Measurements from ENCODE around the gene NADK. TPM values are rescaled to one million over a fixed set of nuclear protein-coding genes. Genes with fewer than 3 reads are reported as not detected.

The NADK gene
- total RNA-seq, 2 donors from 2014 or later, result 39.0 to 90.2 TPM

DNA sequence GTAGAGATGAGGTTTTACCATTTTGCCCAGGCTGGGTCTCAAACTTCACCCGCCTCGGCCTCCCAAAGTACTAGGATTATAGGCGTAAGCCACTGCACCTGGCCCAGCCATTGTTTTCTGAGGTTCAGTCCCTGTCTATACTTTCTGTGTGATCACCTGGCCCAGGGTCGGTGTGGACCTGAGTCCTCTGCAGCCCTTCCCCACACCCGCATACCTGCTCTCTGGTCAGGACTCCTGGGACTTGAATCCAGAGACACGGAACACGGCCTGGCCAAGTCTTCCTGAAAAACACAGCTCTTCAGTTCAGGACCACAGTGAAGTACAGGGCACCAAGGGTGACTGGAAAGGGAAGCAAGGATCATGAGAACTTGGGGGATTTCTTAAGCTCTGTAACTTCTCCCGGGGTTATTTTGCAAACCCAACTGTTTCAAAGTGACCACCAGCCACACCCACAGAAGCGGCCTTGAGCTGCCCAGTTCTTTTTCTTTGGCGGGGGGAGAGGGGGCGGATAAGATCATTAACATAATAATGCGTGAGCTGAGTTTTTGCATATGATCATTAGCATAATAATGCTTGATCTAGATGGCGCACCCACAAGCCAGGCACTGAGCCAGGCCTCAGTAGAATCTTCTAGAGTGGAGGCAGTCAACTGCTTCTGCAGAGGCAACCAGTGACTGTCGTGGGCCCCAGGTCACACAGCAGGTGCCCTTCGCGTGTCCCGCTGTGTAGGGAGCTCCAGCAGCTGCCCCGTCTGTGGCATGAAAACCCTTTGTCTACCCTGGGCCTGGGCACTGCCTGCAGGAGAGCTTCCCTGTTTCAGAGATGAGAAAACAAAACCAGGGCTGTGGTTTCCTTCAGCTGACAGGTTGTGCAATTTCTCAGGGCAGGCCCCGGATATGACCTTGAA lies 1.7 kb upstream of the NADK start:
- H3K4me1 Mint-ChIP-seq, result peaks cover 39% of the 10 kb centered on the region
- H3K27ac Mint-ChIP-seq, result peak overlapping the region; percentile 79
- H3K36me3 Mint-ChIP-seq (ENCODE audit: low read depth), result peaks cover 24% of the 10 kb centered on the region
- no peaks in the 10 kb centered on the region for H3K9me3 Mint-ChIP-seq
- H3K4me3 Mint-ChIP-seq, result peak overlapping the region; percentile 76
- peak; percentile 63 for ATAC-seq (replicated peaks)
- H3K27me3 Mint-ChIP-seq, result no peaks in the 10 kb centered on the region

- no peak for ATAC-seq (replicated peaks)
- no peaks in the 10 kb centered on the region for H3K27me3 Mint-ChIP-seq
- H3K36me3 Mint-ChIP-seq (ENCODE audit: low read depth), result peaks cover 23% of the 10 kb centered on the region
- peak overlapping the region; percentile 76 for H3K4me3 Mint-ChIP-seq
- peaks cover 39% of the 10 kb centered on the region for H3K4me1 Mint-ChIP-seq
- peak overlapping the region; percentile 79 for H3K27ac Mint-ChIP-seq
- no peaks in the 10 kb centered on the region for H3K9me3 Mint-ChIP-seq
Measured at GRCh38 chr1:1779320-1779675, 1.0 kb upstream of the NADK start.

DNA sequence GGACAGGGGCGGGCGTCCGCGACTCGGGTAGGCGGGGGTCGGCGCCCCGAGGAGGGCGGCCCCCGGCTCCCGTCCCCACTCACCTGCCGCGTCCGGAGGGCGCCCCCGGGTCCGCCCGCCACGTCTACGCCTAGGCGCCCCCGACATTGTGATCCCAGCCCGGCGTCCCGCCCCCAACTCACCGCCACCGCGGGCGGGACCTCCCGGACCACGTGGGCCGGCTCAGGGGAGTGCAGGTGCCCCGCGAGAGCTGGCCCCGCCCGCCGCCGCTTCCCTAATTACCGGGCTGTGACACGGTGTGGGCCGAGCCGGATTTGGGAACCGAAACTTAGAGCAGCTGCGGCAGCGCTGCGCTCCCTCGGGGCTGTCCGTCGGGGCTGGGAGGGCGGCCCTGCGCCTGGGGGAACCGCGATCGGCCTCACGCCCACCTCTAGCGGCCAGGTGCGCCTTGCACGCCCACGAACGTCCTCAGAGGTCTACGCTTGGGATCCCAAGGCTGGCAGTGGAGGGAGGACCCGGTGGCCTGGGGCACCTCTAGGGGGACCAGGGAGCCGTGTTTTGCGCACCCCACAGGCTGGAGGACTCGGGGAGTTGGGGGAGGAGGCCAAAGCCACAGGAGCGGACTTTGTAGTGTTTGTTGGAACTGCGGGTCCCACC lies 521 bp upstream of the NADK start:
- H3K27ac Mint-ChIP-seq, result peak overlapping the region; percentile 79
- no peaks in the 10 kb centered on the region for H3K27me3 Mint-ChIP-seq
- peak; percentile 69 for ATAC-seq (replicated peaks)
- H3K9me3 Mint-ChIP-seq, result no peaks in the 10 kb centered on the region
- H3K4me1 Mint-ChIP-seq, result peaks cover 39% of the 10 kb centered on the region
- H3K4me3 Mint-ChIP-seq, result peak overlapping the region; percentile 76
- H3K36me3 Mint-ChIP-seq (ENCODE audit: low read depth), result peaks cover 25% of the 10 kb centered on the region

GRCh38 chr1:1777583-1777899 lies 729 bp downstream of the NADK start:
- Mint-ChIP-seq H3K27me3 (no peaks in the 10 kb centered on the region), H3K36me3 (ENCODE audit: low read depth) (peaks cover 28% of the 10 kb centered on the region), H3K4me1 (peaks cover 39% of the 10 kb centered on the region), H3K4me3 (peak overlapping the region; percentile 86), H3K9me3 (no peaks in the 10 kb centered on the region), H3K27ac (peak overlapping the region; percentile 92)
- no peak for ATAC-seq (replicated peaks)

GRCh38 chr1:1776672-1777582 lies 1.3 kb downstream of the NADK start:
- no peak for ATAC-seq (replicated peaks)
- peak overlapping the region; percentile 86 for H3K4me3 Mint-ChIP-seq
- H3K27me3 Mint-ChIP-seq, result no peaks in the 10 kb centered on the region
- peaks cover 39% of the 10 kb centered on the region for H3K4me1 Mint-ChIP-seq
- H3K27ac Mint-ChIP-seq, result peak overlapping the region; percentile 92
- H3K9me3 Mint-ChIP-seq, result no peaks in the 10 kb centered on the region
- peaks cover 34% of the 10 kb centered on the region for H3K36me3 Mint-ChIP-seq (ENCODE audit: low read depth)

DNA sequence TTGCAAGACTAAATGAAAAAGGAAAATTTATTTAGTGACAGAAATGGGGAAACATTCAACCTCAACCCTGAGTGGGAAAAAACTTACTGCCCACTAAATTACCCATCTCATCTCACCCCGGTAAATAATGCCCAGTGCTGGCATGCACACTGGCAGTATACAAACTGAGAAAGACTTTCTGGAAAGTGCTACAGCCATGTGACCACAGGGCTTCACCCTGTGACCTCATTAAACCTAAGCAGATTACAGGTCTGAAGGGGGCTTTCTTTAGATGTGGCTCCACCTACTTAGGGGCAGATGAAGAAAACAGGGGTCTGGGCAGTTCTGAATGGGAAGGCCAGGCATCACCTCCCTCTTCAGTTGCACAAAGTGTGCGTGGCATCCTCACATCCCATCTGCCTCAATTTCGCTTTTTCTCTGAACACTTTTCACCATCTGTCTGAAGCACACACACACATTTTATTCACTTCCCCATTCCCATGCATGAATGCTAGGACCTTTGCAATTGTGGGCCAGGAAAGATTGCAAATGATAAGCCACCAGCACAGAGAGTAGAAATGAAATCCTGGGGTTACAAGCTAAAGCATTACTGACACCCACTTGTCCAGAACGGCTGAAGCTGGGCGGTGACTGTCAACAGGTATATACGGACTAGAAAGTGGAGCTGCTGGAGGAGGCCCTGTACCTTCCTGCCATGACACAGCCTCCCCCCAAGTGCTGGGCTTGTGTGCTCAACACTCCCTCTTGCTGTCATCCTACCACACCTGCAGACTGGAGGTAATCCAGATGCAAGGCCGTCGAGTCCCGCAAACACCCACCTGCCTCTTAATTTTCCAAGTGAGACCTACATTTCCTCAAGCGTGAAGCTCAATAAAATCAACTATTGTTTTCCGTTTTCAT lies 2.7 kb downstream of the NADK start:
- peaks cover 29% of the 10 kb centered on the region for H3K4me1 Mint-ChIP-seq
- H3K27ac Mint-ChIP-seq, result peak overlapping the region; percentile 43
- peak overlapping the region; percentile 86 for H3K4me3 Mint-ChIP-seq
- ATAC-seq (replicated peaks), result no peak
- peaks cover 45% of the 10 kb centered on the region for H3K36me3 Mint-ChIP-seq (ENCODE audit: low read depth)
- H3K27me3 Mint-ChIP-seq, result no peaks in the 10 kb centered on the region
- H3K9me3 Mint-ChIP-seq, result no peaks in the 10 kb centered on the region

GRCh38 chr1:1773874-1774273 lies 4.4 kb downstream of the NADK start:
- H3K9me3 Mint-ChIP-seq, result no peaks in the 10 kb centered on the region
- H3K27me3 Mint-ChIP-seq, result no peaks in the 10 kb centered on the region
- H3K36me3 Mint-ChIP-seq (ENCODE audit: low read depth), result peaks cover 60% of the 10 kb centered on the region
- H3K27ac Mint-ChIP-seq, result no peak overlapping the region
- no peak overlapping the region for H3K4me3 Mint-ChIP-seq
- peaks cover 20% of the 10 kb centered on the region for H3K4me1 Mint-ChIP-seq
- ATAC-seq (replicated peaks), result no peak

DNA sequence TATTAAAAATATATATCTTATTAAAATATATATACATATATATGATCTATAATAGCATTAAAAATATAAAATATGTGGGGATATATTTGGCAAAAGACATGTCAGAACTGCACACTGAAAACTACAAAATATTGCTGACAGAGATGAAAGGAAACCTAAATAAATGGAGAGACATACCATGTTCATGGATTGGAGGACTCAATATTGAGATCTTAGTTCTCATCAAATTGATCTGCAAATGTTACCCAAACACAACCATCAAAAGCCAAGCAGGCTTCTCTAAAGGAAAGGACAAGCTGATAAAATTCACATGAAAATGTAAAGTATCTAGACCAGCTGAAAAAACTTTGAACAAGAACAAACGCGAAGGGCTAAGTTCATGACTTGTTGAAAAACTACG lies 7.2 kb downstream of the NADK start:
- no peaks in the 10 kb centered on the region for H3K27me3 Mint-ChIP-seq
- ATAC-seq (replicated peaks), result no peak
- H3K4me1 Mint-ChIP-seq, result peaks cover 15% of the 10 kb centered on the region
- no peak overlapping the region for H3K27ac Mint-ChIP-seq
- peaks cover 78% of the 10 kb centered on the region for H3K36me3 Mint-ChIP-seq (ENCODE audit: low read depth)
- H3K9me3 Mint-ChIP-seq, result no peaks in the 10 kb centered on the region
- H3K4me3 Mint-ChIP-seq, result no peak overlapping the region

GRCh38 chr1:1770102-1770501 lies 8.2 kb downstream of the NADK start:
- Mint-ChIP-seq H3K27ac (peak overlapping the region; percentile 58), H3K4me3 (no peak overlapping the region), H3K4me1 (peaks cover 5% of the 10 kb centered on the region), H3K27me3 (no peaks in the 10 kb centered on the region), H3K9me3 (no peaks in the 10 kb centered on the region), H3K36me3 (ENCODE audit: low read depth) (peaks cover 74% of the 10 kb centered on the region)
- no peak for ATAC-seq (replicated peaks)

- Mint-ChIP-seq H3K27me3 (no peaks in the 10 kb centered on the region), H3K36me3 (ENCODE audit: low read depth) (peaks cover 83% of the 10 kb centered on the region), H3K4me1 (peaks cover 4% of the 10 kb centered on the region), H3K9me3 (no peaks in the 10 kb centered on the region), H3K4me3 (no peak overlapping the region), H3K27ac (no peak overlapping the region)
- no peak for ATAC-seq (replicated peaks)
Measured at GRCh38 chr1:1768249-1768992, 9.8 kb downstream of the NADK start.

- no peak for ATAC-seq (replicated peaks)
- no peaks in the 10 kb centered on the region for H3K27me3 Mint-ChIP-seq
- H3K9me3 Mint-ChIP-seq, result no peaks in the 10 kb centered on the region
- peaks cover 89% of the 10 kb centered on the region for H3K36me3 Mint-ChIP-seq (ENCODE audit: low read depth)
- H3K4me1 Mint-ChIP-seq, result peaks cover 4% of the 10 kb centered on the region
- no peak overlapping the region for H3K27ac Mint-ChIP-seq
- no peak overlapping the region for H3K4me3 Mint-ChIP-seq
Measured at GRCh38 chr1:1764876-1765470, 13.3 kb downstream of the NADK start.

DNA sequence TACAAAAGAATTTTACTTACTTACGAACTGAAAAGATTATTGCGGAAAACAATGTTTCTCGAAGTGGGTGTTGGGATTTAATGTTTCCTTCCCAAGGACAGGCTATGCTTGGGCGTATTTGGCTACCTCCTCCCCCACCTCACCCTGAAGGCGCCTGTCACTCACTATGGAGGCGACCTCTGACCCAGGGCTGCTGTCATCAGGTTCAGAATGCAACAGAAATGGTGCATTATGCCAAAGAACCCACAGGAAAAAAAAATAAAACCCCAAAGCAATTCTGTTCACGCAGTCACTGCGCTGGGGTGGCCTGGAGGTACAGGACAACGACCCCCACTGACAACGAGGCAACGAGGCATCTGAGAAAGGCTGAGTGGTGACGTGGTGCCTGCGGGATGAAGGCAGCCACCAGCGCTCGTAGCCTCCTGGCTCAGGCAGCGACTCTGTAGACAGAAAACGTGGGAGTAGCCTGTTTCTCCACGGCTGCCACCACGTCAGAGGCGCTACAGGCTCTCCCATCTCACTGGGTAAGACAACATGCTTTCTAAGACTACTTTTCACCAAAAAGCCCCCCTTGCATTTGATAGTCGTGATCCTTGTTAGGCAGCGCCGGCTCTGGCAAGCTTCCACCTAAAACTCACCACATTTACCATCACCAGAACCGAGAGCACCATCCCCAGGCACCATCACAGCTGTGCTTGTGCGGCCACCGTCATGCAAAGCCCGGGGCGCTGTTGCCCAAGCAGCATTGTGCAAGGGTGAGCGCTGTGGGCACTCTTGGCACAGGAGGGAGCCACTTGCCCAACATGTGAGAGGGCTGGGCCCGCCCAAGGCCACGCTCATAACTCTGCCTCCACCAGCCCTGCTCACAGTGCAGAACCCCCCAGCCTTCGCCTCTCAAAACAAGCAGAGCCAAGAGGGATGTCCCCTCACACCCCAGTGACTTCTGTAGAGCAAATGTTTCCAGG lies 14.3 kb downstream of the NADK start:
- H3K9me3 Mint-ChIP-seq, result no peaks in the 10 kb centered on the region
- H3K27ac Mint-ChIP-seq, result no peak overlapping the region
- no peak overlapping the region for H3K4me3 Mint-ChIP-seq
- H3K36me3 Mint-ChIP-seq (ENCODE audit: low read depth), result peaks cover 87% of the 10 kb centered on the region
- peaks cover 4% of the 10 kb centered on the region for H3K4me1 Mint-ChIP-seq
- ATAC-seq (replicated peaks), result no peak
- no peaks in the 10 kb centered on the region for H3K27me3 Mint-ChIP-seq

All from activated T-helper 17 cell treated with anti-CD3 and anti-CD28 coated beads, Interleukin-2, amount 50 U/mL, for 72 hours (primary cell).